Osteoblast (primary cell): ENCODE data around the gene FOXC1. TPM values are rescaled to one million over a fixed set of nuclear protein-coding genes. Genes with fewer than 3 reads are reported as not detected.
A peak's percentile ranks its signal among the peaks of the same experiment; 100 is the strongest.

Experiments
- DNase-seq: peaks from one replicate; pipeline ENCODE4 v3.0.0; 2011; ENCODE audit warnings: low spot score, mixed read lengths; ENCODE audit not compliant: insufficient read length; ENCODE audit errors: missing footprints
- H2AFZ ChIP-seq: 2 replicates; pipeline ENCODE4 v1.6.0; 2011; ENCODE audit warnings: mild to moderate bottlenecking, low read length
- H3K27ac ChIP-seq: 2 replicates; pipeline ENCODE4 v1.5.1; 2011; ENCODE audit warnings: mild to moderate bottlenecking, low read depth, low read length, moderate library complexity
- H3K27me3 ChIP-seq: 2 replicates; pipeline ENCODE4 v1.6.0; 2012; ENCODE audit warnings: mild to moderate bottlenecking, control low read depth, inconsistent platforms, low read length, moderate library complexity; ENCODE audit not compliant: insufficient read depth
- H3K36me3 ChIP-seq: 2 replicates; pipeline ENCODE4 v1.5.1; 2011; ENCODE audit warnings: mild to moderate bottlenecking, low read length, control low read depth, moderate library complexity; ENCODE audit not compliant: insufficient read depth
- H3K4me1 ChIP-seq: 2 replicates; pipeline ENCODE4 v1.5.1; 2011; ENCODE audit warnings: mild to moderate bottlenecking, low read length, control low read depth, moderate library complexity; ENCODE audit not compliant: insufficient read depth
- H3K4me2 ChIP-seq: 2 replicates; pipeline ENCODE4 v1.6.0; 2011; ENCODE audit warnings: mild to moderate bottlenecking, low read length; ENCODE audit not compliant: insufficient read depth
- H3K4me3 ChIP-seq: fragments of 200-600 bp; sonication (generic); 3 replicates; pipeline ENCODE4 v1.5.1; 2012; ENCODE audit warnings: mild to moderate bottlenecking, low read length, inconsistent platforms; ENCODE audit not compliant: insufficient read depth
- H3K79me2 ChIP-seq: 2 replicates; pipeline ENCODE4 v1.6.0; 2012; ENCODE audit warnings: mild to moderate bottlenecking, low read length, control low read depth, inconsistent platforms; ENCODE audit not compliant: insufficient read depth
- H3K9me3 ChIP-seq: 2 replicates; pipeline ENCODE4 v1.5.1; 2011; ENCODE audit warnings: low read depth, low read length, control low read depth
- H4K20me1 ChIP-seq: 2 replicates; pipeline ENCODE4 v1.6.0; 2012; ENCODE audit warnings: mild to moderate bottlenecking, low read length, control low read depth; ENCODE audit not compliant: insufficient read depth
- total RNA-seq: library from RNA; depleted of rRNA; stranded (reverse); fragments of >200 nt; gene quantifications from 2 replicates; pipeline ENCODE4 v1.2.3, GENCODE V29; 2012
- TF ChIP-seq, protein P1 (sequence below): IDR thresholded peaks from 2 replicates; pipeline ENCODE4 v1.5.1; 2011; ENCODE audit warnings: mild to moderate bottlenecking, low read depth, low read length, moderate library complexity; ENCODE audit errors: extremely low read depth

FOXC1 gene
- total RNA-seq, 1 donor, result 39.4 TPM

DNA sequence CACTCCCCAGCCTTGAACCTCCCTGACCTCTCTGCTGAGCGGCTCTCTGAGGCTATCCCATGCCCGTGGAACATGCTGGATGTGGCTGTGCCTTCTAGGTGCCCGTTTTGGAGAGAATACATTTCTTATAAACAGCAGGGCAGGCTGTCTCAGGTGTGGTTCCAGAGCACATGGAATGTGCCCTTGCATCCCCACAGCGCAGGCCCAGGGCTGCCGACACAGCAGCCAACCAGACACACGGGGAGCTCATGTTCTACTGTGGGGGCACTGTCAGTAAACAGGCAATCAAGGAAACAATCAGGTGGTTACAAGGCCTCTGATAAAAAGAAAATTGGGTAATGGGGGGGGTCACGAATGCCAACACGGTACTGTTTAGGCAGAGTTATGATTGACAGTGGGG, 30.8 kb downstream of the FOXC1 start:
- Histone ChIP-seq H3K4me1 (no peaks in the 10 kb centered on the region), H4K20me1 (peaks cover 4% of the 10 kb centered on the region), H3K9me3 (no peaks in the 10 kb centered on the region), H3K36me3 (no peaks in the 10 kb centered on the region), H3K79me2 (no peaks in the 10 kb centered on the region), H2AFZ (no peak overlapping the region), H3K27me3 (no peaks in the 10 kb centered on the region), H3K27ac (no peak overlapping the region), H3K4me3 (no peak overlapping the region), H3K4me2 (no peak overlapping the region)
- TF ChIP-seq, protein P1, sequence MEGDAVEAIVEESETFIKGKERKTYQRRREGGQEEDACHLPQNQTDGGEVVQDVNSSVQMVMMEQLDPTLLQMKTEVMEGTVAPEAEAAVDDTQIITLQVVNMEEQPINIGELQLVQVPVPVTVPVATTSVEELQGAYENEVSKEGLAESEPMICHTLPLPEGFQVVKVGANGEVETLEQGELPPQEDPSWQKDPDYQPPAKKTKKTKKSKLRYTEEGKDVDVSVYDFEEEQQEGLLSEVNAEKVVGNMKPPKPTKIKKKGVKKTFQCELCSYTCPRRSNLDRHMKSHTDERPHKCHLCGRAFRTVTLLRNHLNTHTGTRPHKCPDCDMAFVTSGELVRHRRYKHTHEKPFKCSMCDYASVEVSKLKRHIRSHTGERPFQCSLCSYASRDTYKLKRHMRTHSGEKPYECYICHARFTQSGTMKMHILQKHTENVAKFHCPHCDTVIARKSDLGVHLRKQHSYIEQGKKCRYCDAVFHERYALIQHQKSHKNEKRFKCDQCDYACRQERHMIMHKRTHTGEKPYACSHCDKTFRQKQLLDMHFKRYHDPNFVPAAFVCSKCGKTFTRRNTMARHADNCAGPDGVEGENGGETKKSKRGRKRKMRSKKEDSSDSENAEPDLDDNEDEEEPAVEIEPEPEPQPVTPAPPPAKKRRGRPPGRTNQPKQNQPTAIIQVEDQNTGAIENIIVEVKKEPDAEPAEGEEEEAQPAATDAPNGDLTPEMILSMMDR, result no peak
- no peak for DNase-seq

DNA sequence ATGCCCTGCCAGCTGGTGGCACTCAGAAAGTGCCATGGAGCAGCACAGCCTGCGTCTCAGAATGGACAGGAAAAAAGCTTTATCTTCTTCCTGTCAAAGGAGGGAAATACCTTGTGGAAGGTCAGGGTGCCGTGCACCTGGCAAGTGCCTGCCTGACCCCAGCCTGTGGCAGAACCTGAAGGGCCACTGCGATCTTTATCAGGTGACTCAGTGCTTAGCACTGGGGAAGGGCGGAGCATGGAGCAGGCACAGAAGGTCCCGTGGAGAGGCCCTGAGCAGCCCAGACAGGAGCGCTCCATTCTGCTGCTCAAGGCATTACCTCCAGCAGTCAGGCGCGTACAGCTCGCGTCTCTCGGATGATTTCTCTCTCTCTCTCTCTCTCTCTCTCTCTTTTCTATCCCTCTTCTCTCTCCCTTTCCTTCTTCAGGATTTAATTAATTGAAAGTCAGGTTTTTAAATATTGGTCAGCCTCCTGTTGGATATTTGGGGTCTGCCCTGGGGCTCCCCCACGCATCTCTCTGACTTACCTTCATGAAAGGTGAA, 31.7 kb downstream of the FOXC1 start:
- Histone ChIP-seq H3K4me3 (no peak overlapping the region), H3K27ac (no peak overlapping the region), H3K4me1 (peaks cover 6% of the 10 kb centered on the region), H3K79me2 (no peaks in the 10 kb centered on the region), H2AFZ (no peak overlapping the region), H3K27me3 (no peaks in the 10 kb centered on the region), H4K20me1 (peaks cover 4% of the 10 kb centered on the region), H3K9me3 (no peaks in the 10 kb centered on the region), H3K4me2 (no peak overlapping the region), H3K36me3 (no peaks in the 10 kb centered on the region)
- TF ChIP-seq, protein P1, result no peak
- DNase-seq, result peak; percentile 36

DNA sequence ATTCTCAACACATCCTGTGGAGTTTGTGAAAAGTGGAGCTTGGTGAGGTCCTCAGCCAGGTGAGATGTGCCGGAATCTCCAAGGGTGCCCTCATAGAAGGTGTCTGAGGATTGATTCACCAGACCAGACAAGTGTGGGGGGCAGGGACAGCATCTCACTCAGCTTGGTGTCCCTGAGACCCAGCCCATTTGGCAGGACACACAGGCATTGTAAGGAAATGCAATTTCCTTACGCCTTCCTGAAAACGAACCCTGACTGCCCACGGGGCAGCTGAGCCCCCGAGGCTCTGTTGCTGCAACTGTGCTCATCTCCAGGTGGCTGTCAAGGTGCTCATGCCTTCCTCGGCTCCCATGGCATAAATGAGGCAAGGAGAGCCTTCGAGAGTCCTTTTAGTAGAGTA, 33.4 kb downstream of the FOXC1 start:
- no peak overlapping the region for H3K27ac ChIP-seq
- no peaks in the 10 kb centered on the region for H3K27me3 ChIP-seq
- H3K36me3 ChIP-seq, result no peaks in the 10 kb centered on the region
- peaks cover 7% of the 10 kb centered on the region for H3K4me1 ChIP-seq
- peaks cover 4% of the 10 kb centered on the region for H4K20me1 ChIP-seq
- no peak overlapping the region for H3K4me3 ChIP-seq
- no peak for DNase-seq
- H2AFZ ChIP-seq, result no peak overlapping the region
- no peaks in the 10 kb centered on the region for H3K79me2 ChIP-seq
- TF ChIP-seq, protein P1, result no peak
- no peaks in the 10 kb centered on the region for H3K9me3 ChIP-seq
- H3K4me2 ChIP-seq, result no peak overlapping the region

DNA sequence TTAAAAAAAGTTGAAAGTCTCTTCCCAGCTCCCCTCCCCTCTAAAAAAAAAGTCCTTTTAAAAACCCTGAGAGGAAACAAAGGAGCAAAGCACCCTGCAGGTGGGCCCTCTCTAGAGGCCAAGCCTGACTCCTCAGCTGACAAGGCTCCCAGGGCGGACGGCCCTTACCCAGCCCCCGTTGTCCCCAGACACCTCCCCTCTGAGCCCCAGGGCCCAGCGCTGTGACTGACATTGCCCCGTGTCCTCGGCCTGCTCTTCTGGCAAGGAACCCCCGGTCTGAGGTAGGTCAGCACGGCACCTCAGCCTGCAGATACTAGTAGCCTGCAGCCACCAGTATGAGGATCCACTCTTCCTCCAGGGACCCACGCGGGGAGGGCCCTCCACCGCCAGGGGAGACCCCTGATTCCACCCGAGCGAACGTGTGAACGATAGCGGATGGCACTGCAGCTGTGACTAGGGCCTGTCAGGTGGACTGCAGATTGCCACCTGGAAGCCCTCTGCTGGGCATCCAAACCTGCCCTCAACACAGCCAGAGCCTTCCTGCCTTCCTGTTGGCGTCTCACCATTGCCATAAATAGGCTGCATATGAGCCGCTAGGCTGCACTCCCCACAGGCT, 34.2 kb downstream of the FOXC1 start:
- Histone ChIP-seq H3K36me3 (no peaks in the 10 kb centered on the region), H4K20me1 (peaks cover 4% of the 10 kb centered on the region), H3K4me2 (no peak overlapping the region), H3K27ac (no peak overlapping the region), H3K4me3 (no peak overlapping the region), H3K9me3 (no peaks in the 10 kb centered on the region), H3K27me3 (no peaks in the 10 kb centered on the region), H3K79me2 (no peaks in the 10 kb centered on the region), H3K4me1 (peaks cover 7% of the 10 kb centered on the region), H2AFZ (no peak overlapping the region)
- TF ChIP-seq, protein P1, result no peak
- peak; percentile 31 for DNase-seq
